Measurements from ENCODE around the gene HOXC9. TPM values are rescaled to one million over a fixed set of nuclear protein-coding genes. Genes with fewer than 3 reads are reported as not detected.

The HOXC9 gene
- total RNA-seq, 1 experiment from 2014 or later, result not detected

GRCh38 chr12:53966385-53967133 lies 33.4 kb upstream of the HOXC9 start:
- ATAC-seq, result no peak; the same call in 1 of the 2 replicates
- Mint-ChIP-seq H3K27me3 (ENCODE audit: low read depth) (peaks cover 100% of the 10 kb centered on the region), H3K4me1 (peaks cover 18% of the 10 kb centered on the region), H3K9me3 (no peaks in the 10 kb centered on the region), H3K36me3 (no peaks in the 10 kb centered on the region), H3K27ac (no peak overlapping the region), H3K4me3 (peak overlapping the region; percentile 33; the same call in 1 of the 2 replicates)
- ChIA-PET POLR2A (no interaction called here), CTCF (interaction anchor here (0.8 to 1.1 kb wide), 3 partner anchors 11 to 358 kb away, joined by 3 read pairs; partner anchors contain the start of gene COPZ1)
- no peak for DNase-seq (ENCODE audit: low spot score)
- no peak for TF ChIP-seq CBFB (CRISPR knock-in tag; IDR thresholded peaks at IDR 0.05; ENCODE audit: low read depth)
- no peak for TF ChIP-seq E2F5 (CRISPR knock-in tag; IDR thresholded peaks at IDR 0.05)
- TF ChIP-seq JAZF1 (CRISPR knock-in tag; IDR thresholded peaks at IDR 0.05), result no peak
- TF ChIP-seq IRF1 (CRISPR knock-in tag; IDR thresholded peaks at IDR 0.05), result no peak
- TF ChIP-seq NFYB (CRISPR knock-in tag; conservative IDR thresholded peaks at IDR 0.05; ENCODE audit: low read depth), result no peak
- no peak for TF ChIP-seq ATF3 (CRISPR knock-in tag; conservative IDR thresholded peaks at IDR 0.05)
- no peak for TF ChIP-seq HMGA2 (CRISPR knock-in tag; IDR thresholded peaks at IDR 0.05)
- TF ChIP-seq ATF1 (CRISPR knock-in tag; IDR thresholded peaks at IDR 0.05), result no peak
- no peak for TF ChIP-seq FOXK1 (CRISPR knock-in tag; IDR thresholded peaks at IDR 0.05)
- TF ChIP-seq RORB (CRISPR knock-in tag; IDR thresholded peaks at IDR 0.05), result no peak

GRCh38 chr12:53967421-53967925 lies 32.5 kb upstream of the HOXC9 start:
- no peak overlapping the region for H3K27ac Mint-ChIP-seq
- CTCF ChIA-PET, result interaction anchor here (0.9 kb wide), 1 partner anchor 168 kb away, joined by 3 read pairs; no protein-coding TSS in a partner anchor
- no peak for ATAC-seq

More at GRCh38 chr12:53967421-53967925, 32.5 kb upstream of the HOXC9 start:
- TF ChIP-seq ZBTB21 (CRISPR knock-in tag; IDR thresholded peaks at IDR 0.05; ENCODE audit: borderline replicate concordance) (no peak), TEAD4 (CRISPR knock-in tag; IDR thresholded peaks at IDR 0.05) (no peak), KAT7 (CRISPR knock-in tag; IDR thresholded peaks at IDR 0.05; ENCODE audit: borderline replicate concordance) (no peak), ETV6 (CRISPR knock-in tag; IDR thresholded peaks at IDR 0.05) (no peak), ZNF532 (CRISPR knock-in tag; IDR thresholded peaks at IDR 0.05; ENCODE audit: borderline replicate concordance) (no peak), AFF4 (CRISPR knock-in tag; IDR thresholded peaks at IDR 0.05; ENCODE audit: borderline replicate concordance) (no peak), FOXK1 (CRISPR knock-in tag; IDR thresholded peaks at IDR 0.05) (no peak), SMAD4 (CRISPR knock-in tag; IDR thresholded peaks at IDR 0.05) (no peak), ZSCAN18 (CRISPR knock-in tag; IDR thresholded peaks at IDR 0.05) (no peak), JUN (CRISPR knock-in tag; IDR thresholded peaks at IDR 0.05) (no peak)
- DNase-seq (ENCODE audit: low spot score), result no peak
- Mint-ChIP-seq H3K36me3 (no peaks in the 10 kb centered on the region), H3K9me3 (no peaks in the 10 kb centered on the region), H3K4me1 (peaks cover 18% of the 10 kb centered on the region), H3K4me3 (no peak overlapping the region), H3K27me3 (ENCODE audit: low read depth) (peaks cover 100% of the 10 kb centered on the region)
- POLR2A ChIA-PET, result no interaction called here

All from WTC11 (cell line).